Measurements from ENCODE around the gene FEM1C. TPM values are rescaled to one million over a fixed set of nuclear protein-coding genes. Genes with fewer than 3 reads are reported as not detected.

The FEM1C gene
- total RNA-seq, 1 donor from 2014 or later, result 15.4 TPM

DNA sequence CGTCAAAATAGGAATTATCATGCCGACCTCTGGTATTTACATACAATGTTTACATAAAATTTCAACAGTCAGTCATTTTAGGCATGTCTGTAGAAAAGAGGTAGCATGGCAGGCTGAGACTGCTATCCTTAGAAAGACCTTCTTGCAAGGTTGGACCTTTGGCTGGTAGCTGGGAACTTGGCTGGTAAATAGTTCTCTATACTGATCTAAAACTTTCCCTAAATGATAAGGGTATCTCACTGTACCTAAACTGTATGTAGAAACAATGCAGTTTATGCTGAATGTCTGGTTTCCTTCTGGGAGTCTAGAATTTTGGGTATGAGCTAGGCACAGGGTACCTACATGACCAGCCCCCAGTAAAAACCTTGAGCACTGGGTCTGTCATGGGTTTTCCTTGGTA lies 18.0 kb downstream of the FEM1C start:
- TF ChIP-seq, protein P1, sequence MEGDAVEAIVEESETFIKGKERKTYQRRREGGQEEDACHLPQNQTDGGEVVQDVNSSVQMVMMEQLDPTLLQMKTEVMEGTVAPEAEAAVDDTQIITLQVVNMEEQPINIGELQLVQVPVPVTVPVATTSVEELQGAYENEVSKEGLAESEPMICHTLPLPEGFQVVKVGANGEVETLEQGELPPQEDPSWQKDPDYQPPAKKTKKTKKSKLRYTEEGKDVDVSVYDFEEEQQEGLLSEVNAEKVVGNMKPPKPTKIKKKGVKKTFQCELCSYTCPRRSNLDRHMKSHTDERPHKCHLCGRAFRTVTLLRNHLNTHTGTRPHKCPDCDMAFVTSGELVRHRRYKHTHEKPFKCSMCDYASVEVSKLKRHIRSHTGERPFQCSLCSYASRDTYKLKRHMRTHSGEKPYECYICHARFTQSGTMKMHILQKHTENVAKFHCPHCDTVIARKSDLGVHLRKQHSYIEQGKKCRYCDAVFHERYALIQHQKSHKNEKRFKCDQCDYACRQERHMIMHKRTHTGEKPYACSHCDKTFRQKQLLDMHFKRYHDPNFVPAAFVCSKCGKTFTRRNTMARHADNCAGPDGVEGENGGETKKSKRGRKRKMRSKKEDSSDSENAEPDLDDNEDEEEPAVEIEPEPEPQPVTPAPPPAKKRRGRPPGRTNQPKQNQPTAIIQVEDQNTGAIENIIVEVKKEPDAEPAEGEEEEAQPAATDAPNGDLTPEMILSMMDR (IDR thresholded peaks at IDR 0.05), result no peak
- peaks cover 44% of the 10 kb centered on the region for H3K4me1 Mint-ChIP-seq (ENCODE audit: low read depth)
- H3K36me3 Mint-ChIP-seq (ENCODE audit: low read depth), result peaks cover 26% of the 10 kb centered on the region
- DNase-seq (ENCODE audit: low spot score), result no peak
- no peak overlapping the region for H3K4me3 Mint-ChIP-seq (ENCODE audit: unreplicated experiment)
- no peaks in the 10 kb centered on the region for H3K27me3 Mint-ChIP-seq (ENCODE audit: low read depth)
- H3K9me3 Mint-ChIP-seq (ENCODE audit: low read depth), result no peaks in the 10 kb centered on the region
- no peak overlapping the region for H3K27ac Mint-ChIP-seq (ENCODE audit: unreplicated experiment)

DNA sequence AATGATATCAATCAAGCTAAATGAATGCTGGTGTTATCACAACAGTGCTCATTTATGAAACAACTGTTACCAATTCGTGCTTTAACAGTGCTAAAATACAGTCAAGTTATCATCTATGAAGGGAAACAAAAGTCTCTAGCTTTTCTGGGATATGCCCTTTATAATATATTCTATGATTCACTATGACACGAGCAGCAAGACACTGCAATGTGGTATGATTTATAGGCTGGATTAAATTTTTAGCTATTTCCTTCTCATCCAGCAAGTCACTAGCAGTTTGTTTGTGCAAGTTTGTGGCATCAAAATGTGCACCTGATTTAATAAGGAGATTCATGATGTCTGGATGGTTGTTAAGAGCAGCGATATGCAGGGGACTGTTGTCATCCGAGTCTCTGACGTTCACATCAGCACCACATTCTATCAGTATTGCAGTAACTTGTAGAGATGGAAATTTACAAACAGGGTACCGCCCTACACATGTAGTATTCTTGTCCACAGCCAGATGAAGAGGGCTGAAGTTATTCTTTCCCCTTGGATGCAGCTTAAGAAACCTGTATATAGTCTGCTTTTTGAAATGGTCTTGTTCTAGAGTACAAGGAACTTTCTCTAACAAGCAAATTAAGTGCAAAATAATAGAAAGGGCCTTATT lies 20.3 kb downstream of the FEM1C start:
- H3K27ac Mint-ChIP-seq (ENCODE audit: unreplicated experiment), result no peak overlapping the region
- H3K4me1 Mint-ChIP-seq (ENCODE audit: low read depth), result peaks cover 26% of the 10 kb centered on the region
- TF ChIP-seq, protein P1 (IDR thresholded peaks at IDR 0.05), result no peak
- no peak for DNase-seq (ENCODE audit: low spot score)
- H3K36me3 Mint-ChIP-seq (ENCODE audit: low read depth), result peaks cover 26% of the 10 kb centered on the region
- no peak overlapping the region for H3K4me3 Mint-ChIP-seq (ENCODE audit: unreplicated experiment)
- H3K9me3 Mint-ChIP-seq (ENCODE audit: low read depth), result no peaks in the 10 kb centered on the region
- no peaks in the 10 kb centered on the region for H3K27me3 Mint-ChIP-seq (ENCODE audit: low read depth)

DNA sequence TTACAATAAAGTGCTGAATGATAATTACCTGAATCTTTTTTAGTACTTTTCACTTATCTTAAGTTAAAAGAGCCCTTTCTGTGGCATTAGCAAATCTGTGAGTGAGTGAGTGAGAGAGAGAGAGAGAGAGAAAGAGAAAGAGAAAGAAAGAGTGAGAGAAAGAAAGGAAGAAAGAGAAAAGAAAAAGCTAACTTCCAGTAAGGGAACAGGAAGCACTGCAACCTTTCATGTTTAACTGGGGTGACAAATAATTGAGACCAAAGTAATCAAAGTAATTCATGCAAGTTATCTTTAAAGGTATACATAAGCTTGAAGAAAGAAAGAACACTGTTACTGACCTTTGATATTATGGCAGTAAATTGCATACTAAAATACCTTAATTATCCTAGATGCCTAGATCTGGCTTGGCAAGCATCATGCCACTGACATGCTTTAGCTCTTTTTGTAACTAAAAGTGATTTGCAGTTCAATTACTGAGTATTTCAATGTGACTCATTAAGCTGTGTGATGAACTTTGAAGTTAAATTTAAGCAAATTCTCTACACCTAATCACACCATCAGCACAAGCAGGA lies 21.7 kb downstream of the FEM1C start:
- no peaks in the 10 kb centered on the region for H3K27me3 Mint-ChIP-seq (ENCODE audit: low read depth)
- peaks cover 22% of the 10 kb centered on the region for H3K36me3 Mint-ChIP-seq (ENCODE audit: low read depth)
- H3K27ac Mint-ChIP-seq (ENCODE audit: unreplicated experiment), result peak overlapping the region; percentile 27
- DNase-seq (ENCODE audit: low spot score), result no peak
- H3K4me3 Mint-ChIP-seq (ENCODE audit: unreplicated experiment), result no peak overlapping the region
- no peaks in the 10 kb centered on the region for H3K9me3 Mint-ChIP-seq (ENCODE audit: low read depth)
- peaks cover 14% of the 10 kb centered on the region for H3K4me1 Mint-ChIP-seq (ENCODE audit: low read depth)
- TF ChIP-seq, protein P1 (IDR thresholded peaks at IDR 0.05), result no peak

DNA sequence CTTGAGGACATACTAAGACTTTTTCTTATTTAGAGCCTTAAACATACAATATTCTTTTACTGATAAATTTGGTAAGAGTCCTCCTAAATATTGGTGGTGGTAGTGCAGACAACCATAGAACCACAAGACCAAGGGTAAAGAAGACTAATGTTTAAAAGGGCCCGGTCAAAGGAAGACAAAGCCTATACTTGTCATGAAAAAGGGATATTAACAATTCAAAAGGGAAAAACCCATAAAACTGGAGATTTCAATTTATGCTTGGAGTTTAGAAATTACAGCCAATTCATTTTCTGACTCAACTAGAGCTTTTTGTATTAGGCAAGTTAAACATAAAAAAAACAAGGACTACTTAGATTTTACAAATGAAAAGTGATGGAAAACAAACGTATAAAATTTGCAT lies 24.4 kb downstream of the FEM1C start:
- no peaks in the 10 kb centered on the region for H3K27me3 Mint-ChIP-seq (ENCODE audit: low read depth)
- H3K27ac Mint-ChIP-seq (ENCODE audit: unreplicated experiment), result no peak overlapping the region
- H3K36me3 Mint-ChIP-seq (ENCODE audit: low read depth), result peaks cover 20% of the 10 kb centered on the region
- H3K9me3 Mint-ChIP-seq (ENCODE audit: low read depth), result no peaks in the 10 kb centered on the region
- TF ChIP-seq, protein P1 (IDR thresholded peaks at IDR 0.05), result no peak
- H3K4me3 Mint-ChIP-seq (ENCODE audit: unreplicated experiment), result no peak overlapping the region
- no peaks in the 10 kb centered on the region for H3K4me1 Mint-ChIP-seq (ENCODE audit: low read depth)
- no peak for DNase-seq (ENCODE audit: low spot score)

DNA sequence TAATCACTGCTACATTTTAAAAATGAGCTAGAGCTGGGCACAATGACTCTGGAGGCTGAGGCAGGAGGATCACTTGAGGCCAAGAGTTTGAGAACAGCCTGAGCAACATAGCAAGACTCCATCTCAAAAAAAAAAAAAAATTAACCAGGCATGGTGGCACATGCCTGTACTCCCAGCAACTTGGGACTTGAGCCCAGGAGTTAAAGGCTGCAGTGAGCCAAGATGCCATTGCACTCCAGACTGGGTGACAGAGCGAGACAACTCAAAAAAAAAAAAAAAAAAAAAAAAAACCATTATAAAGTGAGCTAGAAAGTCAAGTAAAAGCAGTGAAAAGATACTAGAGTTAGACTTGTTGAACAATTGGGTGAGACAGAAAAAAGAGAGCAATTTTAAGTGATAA lies 28.2 kb downstream of the FEM1C start:
- Mint-ChIP-seq H3K27ac (ENCODE audit: unreplicated experiment) (no peak overlapping the region), H3K4me1 (ENCODE audit: low read depth) (no peaks in the 10 kb centered on the region), H3K36me3 (ENCODE audit: low read depth) (peaks cover 6% of the 10 kb centered on the region), H3K27me3 (ENCODE audit: low read depth) (no peaks in the 10 kb centered on the region), H3K4me3 (ENCODE audit: unreplicated experiment) (no peak overlapping the region), H3K9me3 (ENCODE audit: low read depth) (peaks cover 12% of the 10 kb centered on the region)
- DNase-seq (ENCODE audit: low spot score), result no peak
- TF ChIP-seq, protein P1 (IDR thresholded peaks at IDR 0.05), result no peak
